Astrocyte of the spinal cord (primary cell): ENCODE data around the gene VASP.
A peak's percentile ranks its signal among the peaks of the same experiment; 100 is the strongest.

ENCODE experiments used
- DNase-seq: peaks from one replicate; pipeline ENCODE4 v3.0.0; 2011; ENCODE audit warnings: low read depth, low spot score
- H3K4me3 ChIP-seq: 2 replicates; pipeline ENCODE4 v1.5.1; 2011; ENCODE audit warnings: low read depth, mild to moderate bottlenecking, low read length, moderate library complexity
- in situ Hi-C: cut with HindIII; loops from 2 replicates; pipeline ENCODE4 v1.10.0; 2017; ENCODE audit warnings: low sequenced_read_pairs
- TF ChIP-seq, protein P1 (sequence below): IDR thresholded peaks from 2 replicates; pipeline ENCODE4 v1.5.1; 2012; ENCODE audit warnings: low read depth, mild to moderate bottlenecking, low read length, inconsistent platforms

Gene VASP

DNA sequence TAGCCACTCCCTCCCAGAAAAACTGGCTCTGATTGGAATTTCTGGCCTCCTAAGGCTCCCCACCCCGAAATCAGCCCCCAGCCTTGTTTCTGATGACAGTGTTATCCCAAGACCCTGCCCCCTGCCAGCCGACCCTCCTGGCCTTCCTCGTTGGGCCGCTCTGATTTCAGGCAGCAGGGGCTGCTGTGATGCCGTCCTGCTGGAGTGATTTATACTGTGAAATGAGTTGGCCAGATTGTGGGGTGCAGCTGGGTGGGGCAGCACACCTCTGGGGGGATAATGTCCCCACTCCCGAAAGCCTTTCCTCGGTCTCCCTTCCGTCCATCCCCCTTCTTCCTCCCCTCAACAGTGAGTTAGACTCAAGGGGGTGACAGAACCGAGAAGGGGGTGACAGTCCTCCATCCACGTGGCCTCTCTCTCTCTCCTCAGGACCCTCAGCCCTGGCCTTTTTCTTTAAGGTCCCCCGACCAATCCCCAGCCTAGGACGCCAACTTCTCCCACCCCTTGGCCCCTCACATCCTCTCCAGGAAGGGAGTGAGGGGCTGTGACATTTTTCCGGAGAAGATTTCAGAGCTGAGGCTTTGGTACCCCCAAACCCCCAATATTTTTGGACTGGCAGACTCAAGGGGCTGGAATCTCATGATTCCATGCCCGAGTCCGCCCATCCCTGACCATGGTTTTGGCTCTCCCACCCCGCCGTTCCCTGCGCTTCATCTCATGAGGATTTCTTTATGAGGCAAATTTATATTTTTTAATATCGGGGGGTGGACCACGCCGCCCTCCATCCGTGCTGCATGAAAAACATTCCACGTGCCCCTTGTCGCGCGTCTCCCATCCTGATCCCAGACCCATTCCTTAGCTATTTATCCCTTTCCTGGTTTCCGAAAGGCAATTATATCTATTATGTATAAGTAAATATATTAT is 33.3 kb upstream of the VASP start:
- in situ Hi-C loops: no loop called here
- H3K4me3 ChIP-seq: no peak overlapping the region
- peak; percentile 14 for DNase-seq
- TF ChIP-seq, protein P1, sequence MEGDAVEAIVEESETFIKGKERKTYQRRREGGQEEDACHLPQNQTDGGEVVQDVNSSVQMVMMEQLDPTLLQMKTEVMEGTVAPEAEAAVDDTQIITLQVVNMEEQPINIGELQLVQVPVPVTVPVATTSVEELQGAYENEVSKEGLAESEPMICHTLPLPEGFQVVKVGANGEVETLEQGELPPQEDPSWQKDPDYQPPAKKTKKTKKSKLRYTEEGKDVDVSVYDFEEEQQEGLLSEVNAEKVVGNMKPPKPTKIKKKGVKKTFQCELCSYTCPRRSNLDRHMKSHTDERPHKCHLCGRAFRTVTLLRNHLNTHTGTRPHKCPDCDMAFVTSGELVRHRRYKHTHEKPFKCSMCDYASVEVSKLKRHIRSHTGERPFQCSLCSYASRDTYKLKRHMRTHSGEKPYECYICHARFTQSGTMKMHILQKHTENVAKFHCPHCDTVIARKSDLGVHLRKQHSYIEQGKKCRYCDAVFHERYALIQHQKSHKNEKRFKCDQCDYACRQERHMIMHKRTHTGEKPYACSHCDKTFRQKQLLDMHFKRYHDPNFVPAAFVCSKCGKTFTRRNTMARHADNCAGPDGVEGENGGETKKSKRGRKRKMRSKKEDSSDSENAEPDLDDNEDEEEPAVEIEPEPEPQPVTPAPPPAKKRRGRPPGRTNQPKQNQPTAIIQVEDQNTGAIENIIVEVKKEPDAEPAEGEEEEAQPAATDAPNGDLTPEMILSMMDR: no peak

DNA sequence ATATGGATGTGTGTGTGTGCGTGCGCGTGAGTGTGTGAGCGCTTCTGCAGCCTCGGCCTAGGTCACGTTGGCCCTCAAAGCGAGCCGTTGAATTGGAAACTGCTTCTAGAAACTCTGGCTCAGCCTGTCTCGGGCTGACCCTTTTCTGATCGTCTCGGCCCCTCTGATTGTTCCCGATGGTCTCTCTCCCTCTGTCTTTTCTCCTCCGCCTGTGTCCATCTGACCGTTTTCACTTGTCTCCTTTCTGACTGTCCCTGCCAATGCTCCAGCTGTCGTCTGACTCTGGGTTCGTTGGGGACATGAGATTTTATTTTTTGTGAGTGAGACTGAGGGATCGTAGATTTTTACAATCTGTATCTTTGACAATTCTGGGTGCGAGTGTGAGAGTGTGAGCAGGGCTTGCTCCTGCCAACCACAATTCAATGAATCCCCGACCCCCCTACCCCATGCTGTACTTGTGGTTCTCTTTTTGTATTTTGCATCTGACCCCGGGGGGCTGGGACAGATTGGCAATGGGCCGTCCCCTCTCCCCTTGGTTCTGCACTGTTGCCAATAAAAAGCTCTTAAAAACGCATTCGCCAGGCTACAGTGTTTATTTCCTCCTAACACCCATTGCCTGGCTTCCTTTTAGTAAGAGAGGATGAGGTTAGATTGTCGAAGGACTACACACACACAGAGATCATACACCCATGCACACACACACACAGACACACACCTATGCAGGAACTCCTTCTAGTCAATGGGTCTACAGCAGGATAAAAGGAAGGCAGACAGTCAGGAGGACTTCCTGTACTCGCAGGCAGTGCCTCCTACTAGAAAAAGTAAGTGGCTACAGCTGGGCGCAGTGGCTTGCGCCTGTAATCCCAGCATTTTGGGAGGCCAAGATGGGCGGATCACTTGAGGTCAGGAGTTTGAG is 32.4 kb upstream of the VASP start:
- TF ChIP-seq, protein P1: no peak
- in situ Hi-C loops: no loop called here
- no peak overlapping the region for H3K4me3 ChIP-seq
- DNase-seq: peak; percentile 39

DNA sequence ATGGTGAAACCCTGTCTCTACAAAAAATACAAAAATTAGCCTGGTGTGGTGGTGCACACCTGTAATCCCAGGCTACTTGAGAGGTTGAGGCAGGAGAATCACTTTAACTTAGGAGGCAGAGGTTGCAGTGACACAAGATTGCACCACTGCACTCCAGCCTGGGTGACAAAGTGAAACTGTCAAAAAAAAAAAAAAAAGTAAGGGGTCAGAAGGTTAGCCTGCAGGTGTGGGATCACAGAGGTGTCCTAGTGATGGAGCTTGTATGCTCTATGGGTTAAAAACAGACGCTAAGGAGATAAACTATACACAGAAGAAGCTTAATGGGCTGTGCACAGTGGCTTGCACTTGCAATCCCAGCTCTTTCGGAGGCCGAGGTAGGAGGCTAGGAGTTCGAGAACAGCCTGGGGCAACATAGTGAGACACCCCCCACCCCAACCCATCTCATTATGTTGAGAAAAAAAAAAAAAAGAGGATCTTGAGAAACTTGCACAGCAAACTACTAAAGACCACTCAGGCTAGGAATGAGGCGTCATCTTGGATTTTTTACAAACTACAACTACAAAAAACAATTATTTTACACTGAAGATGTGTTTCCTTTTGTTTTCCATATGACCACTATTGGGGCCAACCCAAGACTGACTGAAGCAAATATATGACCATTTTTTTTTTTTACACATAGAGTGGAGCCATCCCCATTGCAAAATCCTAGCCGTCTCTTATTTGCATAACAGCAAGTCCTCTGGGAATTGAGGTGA is 31.6 kb upstream of the VASP start:
- DNase-seq: peak; percentile 61
- in situ Hi-C loops: no loop called here

DNA sequence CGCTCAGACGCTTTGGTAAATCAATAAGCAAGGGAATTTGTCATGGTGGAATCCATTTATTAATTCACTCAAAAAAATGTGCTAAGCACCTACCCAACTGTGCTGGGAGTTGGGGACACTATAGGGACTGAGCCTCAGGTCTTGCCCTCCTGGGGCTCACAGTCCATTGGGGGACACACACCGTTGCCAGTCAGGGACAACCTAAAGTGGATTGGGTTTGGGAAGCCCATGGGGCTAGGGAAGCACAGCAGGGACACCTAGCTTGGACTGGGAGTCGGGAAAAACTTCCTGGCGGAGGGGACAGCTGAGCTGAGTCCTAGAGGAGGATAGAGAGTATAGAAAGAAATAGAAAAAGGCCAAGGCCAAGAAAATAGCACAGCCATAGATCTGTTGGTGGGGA is 31.0 kb upstream of the VASP start:
- in situ Hi-C loops: no loop called here
- TF ChIP-seq, protein P1: no peak
- peak; percentile 47 for DNase-seq
- no peak overlapping the region for H3K4me3 ChIP-seq

More for the DNA sequence above, 31.6 kb upstream of the VASP start:
- no peak overlapping the region for H3K4me3 ChIP-seq
- TF ChIP-seq, protein P1: no peak

DNA sequence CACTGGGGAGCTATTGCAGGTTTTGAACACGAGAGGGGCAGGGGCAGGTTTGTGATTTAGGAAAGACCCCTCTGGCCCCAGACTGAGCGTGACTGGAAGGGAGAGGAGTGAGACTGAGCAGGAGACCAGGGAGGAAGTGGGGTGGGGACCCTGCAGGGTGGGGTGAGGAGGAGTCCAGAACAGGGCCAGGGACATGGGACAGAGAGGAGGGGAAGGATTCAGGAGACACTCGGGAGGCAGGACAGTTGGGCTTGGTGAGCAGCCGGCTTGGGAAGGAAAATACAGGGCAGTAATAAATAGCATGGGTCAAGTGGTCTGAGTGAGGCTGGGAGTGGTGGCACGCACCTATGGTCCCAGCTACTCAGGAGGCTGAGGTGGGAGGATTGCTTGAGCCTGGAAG is 30.1 kb upstream of the VASP start:
- in situ Hi-C loops: no loop called here
- no peak overlapping the region for H3K4me3 ChIP-seq
- DNase-seq: no peak
- TF ChIP-seq, protein P1: no peak
